ENCODE measurements around the gene DNAJB14. TPM values are rescaled to one million over a fixed set of nuclear protein-coding genes. Genes with fewer than 3 reads are reported as not detected.

The DNAJB14 gene
- total RNA-seq, 3 donors from 2014 or later: 49.4 to 55.3 (median 54.2) TPM

- Histone ChIP-seq H3K9me3 (no peaks in the 10 kb centered on the region), H3K36me3 (ENCODE audit: low read depth) (no peaks in the 10 kb centered on the region), H3K4me1 (ENCODE audit: low read depth) (no peaks in the 10 kb centered on the region), H3K4me3 (no peak overlapping the region)
- intact Hi-C loops (cut with DNase I, micrococcal nuclease): no loop called here
- DNase-seq (no peak), ATAC-seq (no peak)
- no peak for TF ChIP-seq CTCF (IDR thresholded peaks at IDR 0.05)
Observed at GRCh38 chr4:99979872-99980271, 33.5 kb upstream of the DNAJB14 start.

- ATAC-seq: no peak
Observed at GRCh38 chr4:99971453-99972111, 25.2 kb upstream of the DNAJB14 start.

GRCh38 chr4:99968330-99968729 is 21.9 kb upstream of the DNAJB14 start:
- no peak overlapping the region for H3K4me3 ChIP-seq

More at GRCh38 chr4:99971453-99972111, 25.2 kb upstream of the DNAJB14 start:
- Histone ChIP-seq H3K4me1 (ENCODE audit: low read depth) (no peaks in the 10 kb centered on the region), H3K9me3 (no peaks in the 10 kb centered on the region), H3K36me3 (ENCODE audit: low read depth) (no peaks in the 10 kb centered on the region), H3K4me3 (no peak overlapping the region)
- no peak for DNase-seq
- no peak for TF ChIP-seq CTCF (IDR thresholded peaks at IDR 0.05)
- intact Hi-C loops (cut with DNase I, micrococcal nuclease): no loop called here

GRCh38 chr4:99966692-99967091 is 20.3 kb upstream of the DNAJB14 start:
- ATAC-seq: no peak
- H3K4me1 ChIP-seq (ENCODE audit: low read depth): no peaks in the 10 kb centered on the region
- H3K9me3 ChIP-seq: no peaks in the 10 kb centered on the region
- intact Hi-C loops (cut with DNase I, micrococcal nuclease): no loop called here
- H3K36me3 ChIP-seq (ENCODE audit: low read depth): no peaks in the 10 kb centered on the region
- DNase-seq: no peak
- H3K4me3 ChIP-seq: no peak overlapping the region
- TF ChIP-seq CTCF (IDR thresholded peaks at IDR 0.05): no peak

More at GRCh38 chr4:99968330-99968729, 21.9 kb upstream of the DNAJB14 start:
- TF ChIP-seq CTCF (IDR thresholded peaks at IDR 0.05): no peak
- Histone ChIP-seq H3K9me3 (no peaks in the 10 kb centered on the region), H3K36me3 (ENCODE audit: low read depth) (no peaks in the 10 kb centered on the region), H3K4me1 (ENCODE audit: low read depth) (no peaks in the 10 kb centered on the region)
- no peak for ATAC-seq
- intact Hi-C loops (cut with DNase I, micrococcal nuclease): no loop called here
- DNase-seq: no peak

GRCh38 chr4:99965674-99966350 is 19.4 kb upstream of the DNAJB14 start:
- Histone ChIP-seq H3K36me3 (ENCODE audit: low read depth) (no peaks in the 10 kb centered on the region), H3K4me1 (ENCODE audit: low read depth) (no peaks in the 10 kb centered on the region), H3K9me3 (no peaks in the 10 kb centered on the region), H3K4me3 (no peak overlapping the region)
- no peak for ATAC-seq
- DNase-seq: no peak
- no peak for TF ChIP-seq CTCF (IDR thresholded peaks at IDR 0.05)
- intact Hi-C loops (cut with DNase I, micrococcal nuclease): no loop called here

Data from mucosa of descending colon (tissue), 3 donors.